Parathyroid adenoma (tissue), 2 donors: ENCODE results near the gene DOK6.
"Not testable (repeated sequence)": the region's sequence is repeated elsewhere in the genome, so short reads cannot be mapped to it uniquely, and the experiment has no call there.

ENCODE experiments used
- H2AFZ ChIP-seq: fragments of 300-600 bp; sonication (generic); one replicate; pipeline ENCODE4 v1.7.0; 2017; ENCODE audit warnings: antibody characterized with exemption, mild to moderate bottlenecking
- H3K27ac ChIP-seq: fragments of 300-600 bp; sonication (generic); one replicate; pipeline ENCODE4 v1.7.0; 2017
- H3K27me3 ChIP-seq: fragments of 300-600 bp; sonication (generic); one replicate; pipeline ENCODE4 v1.7.0; 2017; ENCODE audit warnings: low read length; ENCODE audit not compliant: control insufficient read depth, insufficient read depth
- H3K36me3 ChIP-seq: fragments of 300-600 bp; sonication (generic); one replicate; pipeline ENCODE4 v1.7.0; 2017; ENCODE audit warnings: low read length; ENCODE audit not compliant: control insufficient read depth, insufficient read depth
- H3K4me1 ChIP-seq: fragments of 300-600 bp; sonication (generic); one replicate; pipeline ENCODE4 v1.7.0; 2017; ENCODE audit warnings: control low read depth
- H3K4me2 ChIP-seq: fragments of 300-600 bp; sonication (generic); one replicate; pipeline ENCODE4 v1.7.0; 2017; ENCODE audit warnings: low read length
- H3K4me3 ChIP-seq: fragments of 300-600 bp; sonication (generic); one replicate; pipeline ENCODE4 v1.7.0; 2017; ENCODE audit warnings: low read depth, low read length
- H3K79me2 ChIP-seq: fragments of 300-600 bp; sonication (generic); one replicate; pipeline ENCODE4 v1.7.0; 2017; ENCODE audit warnings: control low read depth
- H3K9ac ChIP-seq: fragments of 300-600 bp; sonication (generic); one replicate; pipeline ENCODE4 v1.7.0; 2017; ENCODE audit warnings: mild to moderate bottlenecking
- H3K9me3 ChIP-seq: fragments of 300-600 bp; sonication (generic); one replicate; pipeline ENCODE4 v1.7.0; 2017; ENCODE audit warnings: low read length; ENCODE audit not compliant: control insufficient read depth
- CTCF ChIP-seq: fragments of 300-600 bp; sonication (generic); IDR thresholded peaks from one replicate; pipeline ENCODE4 v1.7.0; 2017; ENCODE audit warnings: antibody characterized with exemption, mild to moderate bottlenecking
- donor health status: primary hyperparathyroidism.

Gene DOK6

GRCh38 chr18:69659142-69659651 is 258.5 kb downstream of the DOK6 start:
- Histone ChIP-seq H3K4me1 (no peaks in the 10 kb centered on the region), H2AFZ (no peak overlapping the region), H3K9ac (no peak overlapping the region), H3K4me2 (no peak overlapping the region), H3K27me3 (no peaks in the 10 kb centered on the region), H3K36me3 (no peaks in the 10 kb centered on the region), H3K9me3 (no peaks in the 10 kb centered on the region), H3K27ac (no peak overlapping the region), H3K79me2 (no peaks in the 10 kb centered on the region), H3K4me3 (no peak overlapping the region)
- no peak for TF ChIP-seq CTCF

- H3K36me3 ChIP-seq, H2AFZ ChIP-seq, H3K9ac ChIP-seq, H3K79me2 ChIP-seq, H3K27me3 ChIP-seq, H3K9me3 ChIP-seq, H3K4me3 ChIP-seq, H3K4me1 ChIP-seq, H3K27ac ChIP-seq, H3K4me2 ChIP-seq: not testable (repeated sequence)
Observed at GRCh38 chr18:69662090-69662489, 261.4 kb downstream of the DOK6 start.

DNA sequence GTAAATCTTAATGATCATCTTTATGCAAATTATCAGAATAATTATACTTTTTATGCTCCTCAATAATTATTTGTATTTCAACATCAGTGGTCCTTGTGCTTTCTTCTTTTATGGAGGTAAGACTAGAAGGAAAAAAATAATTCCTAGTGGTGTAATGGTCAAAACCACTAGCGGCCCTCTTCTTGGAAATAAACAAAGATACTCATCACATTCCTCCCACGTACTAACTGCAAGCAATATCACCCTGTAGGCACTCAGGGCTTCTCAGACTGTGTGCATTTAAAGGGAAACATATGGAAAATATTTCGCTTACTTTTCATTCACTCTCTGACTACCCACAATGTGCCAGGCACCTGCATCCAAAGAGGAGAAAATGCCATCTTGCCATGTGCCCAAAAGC is 263.7 kb downstream of the DOK6 start:
- no peaks in the 10 kb centered on the region for H3K36me3 ChIP-seq
- H3K27ac ChIP-seq: no peak overlapping the region
- H3K4me2 ChIP-seq: no peak overlapping the region
- H3K4me3 ChIP-seq: no peak overlapping the region
- TF ChIP-seq CTCF: no peak
- no peak overlapping the region for H2AFZ ChIP-seq
- no peaks in the 10 kb centered on the region for H3K27me3 ChIP-seq
- no peaks in the 10 kb centered on the region for H3K9me3 ChIP-seq
- no peaks in the 10 kb centered on the region for H3K79me2 ChIP-seq
- H3K4me1 ChIP-seq: no peaks in the 10 kb centered on the region
- H3K9ac ChIP-seq: no peak overlapping the region

- TF ChIP-seq CTCF: no peak
- Histone ChIP-seq H3K9ac (no peak overlapping the region), H2AFZ (no peak overlapping the region), H3K27me3 (no peaks in the 10 kb centered on the region), H3K27ac (no peak overlapping the region), H3K4me3 (no peak overlapping the region), H3K36me3 (no peaks in the 10 kb centered on the region), H3K4me2 (no peak overlapping the region), H3K79me2 (no peaks in the 10 kb centered on the region), H3K9me3 (no peaks in the 10 kb centered on the region), H3K4me1 (no peaks in the 10 kb centered on the region)
Observed at GRCh38 chr18:69674292-69674877, 273.7 kb downstream of the DOK6 start.

DNA sequence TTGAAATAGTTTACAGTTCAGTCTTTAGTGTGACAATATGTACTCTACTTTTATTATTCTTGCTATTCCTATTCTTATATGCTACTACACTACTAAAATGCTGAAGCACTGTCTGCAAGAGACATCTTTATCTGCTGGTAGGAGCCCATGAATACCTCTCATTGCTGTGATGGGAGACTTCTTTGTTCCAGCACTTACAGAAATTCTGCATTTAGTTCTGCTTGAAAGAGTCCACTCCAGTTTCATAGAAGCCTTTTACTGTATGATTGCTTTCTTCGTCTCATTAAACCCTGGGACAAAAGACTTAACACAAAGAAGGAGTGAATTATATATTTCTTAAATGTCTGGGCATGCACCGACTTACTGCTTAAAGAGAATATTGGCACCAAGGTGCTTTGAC is 274.3 kb downstream of the DOK6 start:
- H3K9ac ChIP-seq: no peak overlapping the region
- no peak overlapping the region for H3K27ac ChIP-seq
- H3K27me3 ChIP-seq: no peaks in the 10 kb centered on the region
- no peak overlapping the region for H3K4me3 ChIP-seq
- no peak overlapping the region for H3K4me2 ChIP-seq
- H3K36me3 ChIP-seq: no peaks in the 10 kb centered on the region
- H2AFZ ChIP-seq: no peak overlapping the region
- H3K9me3 ChIP-seq: no peaks in the 10 kb centered on the region
- TF ChIP-seq CTCF: no peak
- H3K79me2 ChIP-seq: no peaks in the 10 kb centered on the region
- no peaks in the 10 kb centered on the region for H3K4me1 ChIP-seq
